HepG2 (cell line): ENCODE data around the gene TMEM238. TPM values are rescaled to one million over a fixed set of nuclear protein-coding genes. Genes with fewer than 3 reads are reported as not detected.

Source experiments
- GATAD1 ChIP-seq: IDR thresholded peaks from 2 replicates; pipeline ENCODE4 v1.6.1; 2016; ENCODE audit warnings: missing genetic modification reagents, missing compliant biosample characterization
- HDAC2 ChIP-seq: sonication (generic); formaldehyde crosslinking; IDR thresholded peaks from 2 replicates; pipeline ENCODE4 v1.4.0; 2020; ENCODE audit warnings: missing genetic modification reagents
- KLF6 ChIP-seq: IDR thresholded peaks from 2 replicates; pipeline ENCODE4 v1.8.0; 2016; ENCODE audit warnings: missing biosample characterization, missing genetic modification reagents
- MYNN ChIP-seq: sonication (generic); formaldehyde crosslinking; IDR thresholded peaks from 2 replicates; pipeline ENCODE4 v1.4.0; 2020; ENCODE audit warnings: mild to moderate bottlenecking, low read depth, missing genetic modification reagents
- NFE2L2 ChIP-seq: fragments of 150-350 bp; IDR thresholded peaks from 2 replicates; pipeline ENCODE4 v1.6.1; 2014; ENCODE audit warnings: low read length
- NR1H2 ChIP-seq: sonication (generic); formaldehyde crosslinking; IDR thresholded peaks from 2 replicates; pipeline ENCODE4 v1.8.1; 2022; ENCODE audit warnings: low read depth, missing genetic modification reagents, borderline replicate concordance
- NRL ChIP-seq: sonication (generic); formaldehyde crosslinking; IDR thresholded peaks from 2 replicates; pipeline ENCODE4 v1.5.0; 2020; ENCODE audit warnings: missing genetic modification reagents, mild to moderate bottlenecking, moderate library complexity, borderline replicate concordance
- RFX1 ChIP-seq: fragments of 450-650 bp; IDR thresholded peaks from 2 replicates; pipeline ENCODE4 v1.6.1; 2017
- SAP130 ChIP-seq: IDR thresholded peaks from 2 replicates; pipeline ENCODE4 v1.6.1; 2016; ENCODE audit warnings: low read depth
- SP1 ChIP-seq, 2 experiments: fragments of 450-650 bp in 1 of 2; sonication (generic) in 1 of 2; formaldehyde crosslinking in 1 of 2; IDR thresholded peaks; 2 replicates each; pipeline versions ENCODE4 v1.4.0 to v1.6.1; 2016 to 2020; ENCODE audit warnings: missing genetic modification reagents in 1 of 2
- TEAD3 ChIP-seq: optimal IDR thresholded peaks from 2 replicates; pipeline ENCODE3; 2016; ENCODE audit warnings: borderline replicate concordance
- THAP9 ChIP-seq: sonication (generic); formaldehyde crosslinking; IDR thresholded peaks from 2 replicates; pipeline ENCODE4; 2020; ENCODE audit warnings: missing genetic modification reagents, mild to moderate bottlenecking, borderline replicate concordance
- ZBTB42 ChIP-seq: sonication (generic); formaldehyde crosslinking; IDR thresholded peaks from 2 replicates; pipeline ENCODE4 v1.5.0; 2020; ENCODE audit warnings: mild to moderate bottlenecking, missing genetic modification reagents
- ZFP91 ChIP-seq: sonication (generic); formaldehyde crosslinking; IDR thresholded peaks from 2 replicates; pipeline ENCODE4 v1.9.0; 2022; ENCODE audit warnings: missing genetic modification reagents, mild to moderate bottlenecking, borderline replicate concordance
- ZNF10 ChIP-seq: sonication (generic); formaldehyde crosslinking; IDR thresholded peaks from 2 replicates; pipeline ENCODE4 v1.4.0; 2020; ENCODE audit warnings: mild to moderate bottlenecking, low read depth, missing genetic modification reagents, borderline replicate concordance
- ZNF205 ChIP-seq: IDR thresholded peaks from 2 replicates; pipeline ENCODE4 v1.6.1; 2018; ENCODE audit warnings: missing biosample characterization, missing genetic modification reagents
- ZNF362 ChIP-seq: sonication (generic); formaldehyde crosslinking; IDR thresholded peaks from 2 replicates; pipeline ENCODE4 v1.4.0; 2020; ENCODE audit warnings: missing genetic modification reagents, mild to moderate bottlenecking, borderline replicate concordance
- ZNF431 ChIP-seq: sonication (generic); formaldehyde crosslinking; IDR thresholded peaks from 2 replicates; pipeline ENCODE4 v1.9.0; 2022; ENCODE audit warnings: missing genetic modification reagents, low read depth, mild to moderate bottlenecking, borderline replicate concordance
- ZNF619 ChIP-seq: sonication (generic); formaldehyde crosslinking; IDR thresholded peaks from 2 replicates; pipeline ENCODE4 v1.4.0; 2020; ENCODE audit warnings: mild to moderate bottlenecking, missing genetic modification reagents
- ZNF629 ChIP-seq: sonication (generic); formaldehyde crosslinking; conservative IDR thresholded peaks from 2 replicates; pipeline ENCODE4 v1.5.0; 2020; ENCODE audit warnings: missing genetic modification reagents
- ZSCAN21 ChIP-seq: sonication (generic); formaldehyde crosslinking; IDR thresholded peaks from 2 replicates; pipeline ENCODE4 v1.8.0; 2022; ENCODE audit warnings: mild to moderate bottlenecking, missing genetic modification reagents, moderate library complexity, borderline replicate concordance
- ZXDC ChIP-seq: sonication (generic); formaldehyde crosslinking; IDR thresholded peaks from 2 replicates; pipeline ENCODE4 v1.5.0; 2020; ENCODE audit warnings: mild to moderate bottlenecking, missing genetic modification reagents
- polyA plus RNA-seq, 8 experiments: library from polyadenylated mRNA; depleted of rRNA in 3 of 8; stranded (reverse) in 7 of 8; unstranded in 1 of 8; fragments of >200 nt; fragmentation: Illumina TruSeq in 4 of 8; extraction: Trizol in 4 of 8; gene quantifications; 2 replicates each; pipeline versions ENCODE4 v1.2.1 to v1.2.3, GENCODE V29; 2011 to 2016; ENCODE audit warnings: low read depth in 4 of 8, missing spikeins in 1 of 8, mixed read lengths in 1 of 8; ENCODE audit not compliant: insufficient read depth in 1 of 8
- total RNA-seq, 5 experiments: library from RNA; depleted of rRNA; stranded (reverse); fragments of >200 nt; fragmentation: Illumina TruSeq; extraction: Trizol; gene quantifications; 2 replicates each; pipeline ENCODE4 v1.2.3, GENCODE V29; 2016; ENCODE audit warnings: low read depth in 1 of 5

The TMEM238 gene
- total and polyA plus RNA-seq, 2 of the 13 experiments (the other 11 are each of a cell fraction or from before 2014, with no cell fraction given), result not detected

- no peak for TF ChIP-seq ZNF362 (CRISPR knock-in tag)
- TF ChIP-seq ZNF629 (CRISPR knock-in tag), result no peak
- no peak for TF ChIP-seq ZNF619 (CRISPR knock-in tag)
- TF ChIP-seq HDAC2 (CRISPR knock-in tag), result 0 out of 2 replicates have a peak, but pooled peaks have one; percentile 15
- TF ChIP-seq KLF6 (CRISPR knock-in tag), result peak; percentile 46; the same call in 1 of the 2 replicates
- TF ChIP-seq NRL (CRISPR knock-in tag), result no peak
- no peak for TF ChIP-seq NFE2L2
- TF ChIP-seq SAP130 (CRISPR knock-in tag), result peak; percentile 53
- TF ChIP-seq ZNF10, result no peak
- TF ChIP-seq TEAD3 (CRISPR knock-in tag), result no peak
- TF ChIP-seq ZNF431 (CRISPR knock-in tag), result no peak
- TF ChIP-seq SP1 (IDR thresholded peaks at IDR 0.05), result no peak; the same call in 1 of the 2 replicates
- peak; percentile 92 for TF ChIP-seq SP1 (CRISPR knock-in tag; IDR thresholded peaks at IDR 0.05)
- TF ChIP-seq THAP9 (CRISPR knock-in tag), result no peak
- TF ChIP-seq ZFP91 (CRISPR knock-in tag), result no peak; the same call in 1 of the 2 replicates
- TF ChIP-seq ZBTB42, result no peak
- no peak for TF ChIP-seq ZSCAN21 (CRISPR knock-in tag)
- TF ChIP-seq MYNN (CRISPR knock-in tag), result no peak
- no peak for TF ChIP-seq ZXDC (CRISPR knock-in tag)
- no peak for TF ChIP-seq ZNF205 (CRISPR knock-in tag)
- TF ChIP-seq RFX1, result peak; percentile 95
- TF ChIP-seq NR1H2 (CRISPR knock-in tag), result no peak
- peak; percentile 58; the same call in 1 of the 2 replicates for TF ChIP-seq GATAD1 (CRISPR knock-in tag)
Measured at GRCh38 chr19:55339105-55339888, 44.8 kb downstream of the TMEM238 start, which contains the start of gene KMT5C (continued).
